Measurements from ENCODE around the gene EMC8.
"Not testable (repeated sequence)": the region's sequence is repeated elsewhere in the genome, so short reads cannot be mapped to it uniquely, and the experiment has no call there.

EMC8 gene

DNA sequence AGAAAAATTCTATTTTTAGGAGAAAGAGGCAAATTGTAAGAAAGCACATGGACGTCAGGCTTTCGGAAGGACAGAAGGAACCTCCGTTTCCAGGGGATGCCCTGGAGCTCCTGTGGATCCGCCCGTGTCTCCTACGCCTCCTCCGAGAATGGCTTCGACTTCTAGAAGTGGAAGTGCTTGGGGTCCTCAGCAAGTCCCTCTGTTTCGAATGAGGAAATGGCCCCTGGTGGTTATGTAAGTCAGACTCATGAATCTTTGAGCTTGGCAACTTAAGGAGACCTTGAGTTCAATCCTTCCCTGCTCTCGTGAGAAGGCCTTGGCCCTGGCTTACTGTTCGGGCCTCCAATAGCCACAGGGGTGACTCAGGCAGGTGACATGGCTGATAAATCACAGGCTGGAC lies 39.0 kb upstream of the EMC8 start:
- H3K79me2 ChIP-seq (ENCODE audit: insufficient read depth, low read length) = no peaks in the 10 kb centered on the region
- H3K36me3 ChIP-seq (ENCODE audit: insufficient read depth, low read length) = no peaks in the 10 kb centered on the region
- H3K9me3 ChIP-seq (ENCODE audit: insufficient read depth, low read depth, low read length) = peaks cover 4% of the 10 kb centered on the region; the same call in 1 of the 2 replicates
- H2AFZ ChIP-seq (ENCODE audit: low read length) = no peak overlapping the region
- no peak overlapping the region for H3K4me2 ChIP-seq (ENCODE audit: low read depth, low read length, poor library complexity, severe bottlenecking)
- H3K9me2 ChIP-seq (replicated peaks; ENCODE audit: low read depth, low read length) = no peaks in the 10 kb centered on the region
- H3K27me3 ChIP-seq (ENCODE audit: insufficient read depth, low read length, poor library complexity, severe bottlenecking) = no peaks in the 10 kb centered on the region
- H3F3A ChIP-seq (ENCODE audit: low read depth) = no peaks in the 10 kb centered on the region
- no peaks in the 10 kb centered on the region for H4K20me1 ChIP-seq (ENCODE audit: insufficient read depth, low read length, poor library complexity, severe bottlenecking)
- no peaks in the 10 kb centered on the region for H3K4me1 ChIP-seq (ENCODE audit: insufficient read depth, low read length, poor library complexity, severe bottlenecking)
- H3K9ac ChIP-seq (ENCODE audit: low read depth, low read length, poor library complexity, severe bottlenecking) = no peak overlapping the region
- TF ChIP-seq, protein P1, sequence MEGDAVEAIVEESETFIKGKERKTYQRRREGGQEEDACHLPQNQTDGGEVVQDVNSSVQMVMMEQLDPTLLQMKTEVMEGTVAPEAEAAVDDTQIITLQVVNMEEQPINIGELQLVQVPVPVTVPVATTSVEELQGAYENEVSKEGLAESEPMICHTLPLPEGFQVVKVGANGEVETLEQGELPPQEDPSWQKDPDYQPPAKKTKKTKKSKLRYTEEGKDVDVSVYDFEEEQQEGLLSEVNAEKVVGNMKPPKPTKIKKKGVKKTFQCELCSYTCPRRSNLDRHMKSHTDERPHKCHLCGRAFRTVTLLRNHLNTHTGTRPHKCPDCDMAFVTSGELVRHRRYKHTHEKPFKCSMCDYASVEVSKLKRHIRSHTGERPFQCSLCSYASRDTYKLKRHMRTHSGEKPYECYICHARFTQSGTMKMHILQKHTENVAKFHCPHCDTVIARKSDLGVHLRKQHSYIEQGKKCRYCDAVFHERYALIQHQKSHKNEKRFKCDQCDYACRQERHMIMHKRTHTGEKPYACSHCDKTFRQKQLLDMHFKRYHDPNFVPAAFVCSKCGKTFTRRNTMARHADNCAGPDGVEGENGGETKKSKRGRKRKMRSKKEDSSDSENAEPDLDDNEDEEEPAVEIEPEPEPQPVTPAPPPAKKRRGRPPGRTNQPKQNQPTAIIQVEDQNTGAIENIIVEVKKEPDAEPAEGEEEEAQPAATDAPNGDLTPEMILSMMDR (conservative IDR thresholded peaks at IDR 0.05; ENCODE audit: low read length) = no peak
- no peak for TF ChIP-seq EZH2phosphoT487 (IDR thresholded peaks at IDR 0.05; ENCODE audit: borderline replicate concordance)
- no peak overlapping the region for H3K4me3 ChIP-seq (ENCODE audit: low read length, poor library complexity, severe bottlenecking)

DNA sequence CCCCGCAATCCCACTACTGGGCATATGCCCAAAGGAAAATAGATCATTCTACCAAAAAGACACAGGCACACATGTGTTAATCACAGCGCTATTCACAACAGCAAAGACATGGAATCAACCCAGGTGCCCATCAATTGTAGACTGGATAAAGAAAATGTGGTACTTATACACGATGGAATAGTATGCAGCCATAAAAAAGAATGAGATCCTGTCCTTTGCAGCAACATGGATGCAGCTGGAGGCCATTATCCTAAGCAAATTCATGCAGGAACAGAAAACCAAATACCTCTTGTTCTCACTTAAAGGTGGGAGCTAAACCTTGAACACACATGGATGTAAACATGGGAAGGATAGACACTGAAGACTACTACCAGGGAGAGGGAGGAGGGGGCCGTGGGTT lies 38.3 kb upstream of the EMC8 start:
- not testable (repeated sequence) for H3K9ac ChIP-seq (ENCODE audit: low read depth, low read length, poor library complexity, severe bottlenecking); H3K4me3 ChIP-seq (ENCODE audit: low read length, poor library complexity, severe bottlenecking); H3K36me3 ChIP-seq (ENCODE audit: insufficient read depth, low read length); H3F3A ChIP-seq (ENCODE audit: low read depth); H3K9me3 ChIP-seq (ENCODE audit: insufficient read depth, low read depth, low read length); H3K4me2 ChIP-seq (ENCODE audit: low read depth, low read length, poor library complexity, severe bottlenecking); H4K20me1 ChIP-seq (ENCODE audit: insufficient read depth, low read length, poor library complexity, severe bottlenecking); H3K79me2 ChIP-seq (ENCODE audit: insufficient read depth, low read length); H3K9me2 ChIP-seq (replicated peaks; ENCODE audit: low read depth, low read length); H3K27me3 ChIP-seq (ENCODE audit: insufficient read depth, low read length, poor library complexity, severe bottlenecking); H2AFZ ChIP-seq (ENCODE audit: low read length); H3K4me1 ChIP-seq (ENCODE audit: insufficient read depth, low read length, poor library complexity, severe bottlenecking)

DNA sequence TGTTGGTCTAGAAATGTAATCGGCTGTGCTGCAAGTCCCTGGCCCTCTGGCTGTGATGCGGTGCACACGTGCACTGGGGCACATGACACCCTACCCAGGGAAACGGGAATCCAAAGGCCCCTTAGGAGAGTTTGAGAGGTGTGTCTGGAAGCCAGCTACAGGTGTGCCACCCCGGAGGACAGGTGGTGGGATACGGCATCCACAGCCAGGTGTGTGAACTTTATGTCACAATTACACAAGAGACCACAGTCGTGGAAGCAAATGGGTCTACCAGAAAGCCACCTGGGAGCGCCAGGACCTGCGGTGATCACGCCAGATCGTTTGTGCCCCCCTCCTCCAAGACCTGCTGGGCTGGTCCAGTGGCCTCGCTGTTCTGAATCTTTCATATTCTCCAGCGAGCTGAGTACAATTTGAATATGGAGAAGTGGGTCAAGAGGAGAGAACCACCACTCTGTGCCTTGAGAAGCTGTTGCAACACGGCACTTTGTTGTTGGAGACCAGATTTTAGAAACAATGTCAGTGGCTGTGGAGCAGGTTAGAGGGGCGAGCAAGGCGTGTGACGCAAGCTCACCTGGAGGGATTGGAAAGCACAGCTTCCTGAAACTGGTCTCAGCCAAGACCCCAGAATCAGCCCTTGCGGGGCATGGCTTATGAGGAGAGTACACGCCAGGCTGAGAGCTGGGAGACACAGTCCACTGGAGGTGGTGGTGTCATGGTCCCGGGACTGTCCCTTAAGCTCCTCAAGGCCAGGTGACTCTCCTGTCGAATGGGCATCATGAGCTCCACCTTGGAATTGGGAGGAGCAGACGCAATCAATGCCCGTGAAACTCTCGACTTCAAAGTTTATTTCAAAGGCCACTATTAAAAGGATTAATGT lies 37.6 kb upstream of the EMC8 start:
- H3K4me3 ChIP-seq (ENCODE audit: low read length, poor library complexity, severe bottlenecking) = no peak overlapping the region
- H3K27me3 ChIP-seq (ENCODE audit: insufficient read depth, low read length, poor library complexity, severe bottlenecking) = no peaks in the 10 kb centered on the region
- no peaks in the 10 kb centered on the region for H3K79me2 ChIP-seq (ENCODE audit: insufficient read depth, low read length)
- H3F3A ChIP-seq (ENCODE audit: low read depth) = no peaks in the 10 kb centered on the region
- H3K4me2 ChIP-seq (ENCODE audit: low read depth, low read length, poor library complexity, severe bottlenecking) = no peak overlapping the region
- no peaks in the 10 kb centered on the region for H3K4me1 ChIP-seq (ENCODE audit: insufficient read depth, low read length, poor library complexity, severe bottlenecking)
- peaks cover 4% of the 10 kb centered on the region; the same call in 1 of the 2 replicates for H3K9me3 ChIP-seq (ENCODE audit: insufficient read depth, low read depth, low read length)
- no peaks in the 10 kb centered on the region for H3K9me2 ChIP-seq (replicated peaks; ENCODE audit: low read depth, low read length)
- no peak overlapping the region for H3K9ac ChIP-seq (ENCODE audit: low read depth, low read length, poor library complexity, severe bottlenecking)
- TF ChIP-seq, protein P1 (conservative IDR thresholded peaks at IDR 0.05; ENCODE audit: low read length) = no peak
- TF ChIP-seq EZH2phosphoT487 (IDR thresholded peaks at IDR 0.05; ENCODE audit: borderline replicate concordance) = no peak
- H2AFZ ChIP-seq (ENCODE audit: low read length) = no peak overlapping the region
- H4K20me1 ChIP-seq (ENCODE audit: insufficient read depth, low read length, poor library complexity, severe bottlenecking) = no peaks in the 10 kb centered on the region
- no peaks in the 10 kb centered on the region for H3K36me3 ChIP-seq (ENCODE audit: insufficient read depth, low read length)
